HCT116 (cell line): Measurements from ENCODE around the gene TMEM132C. TPM values are rescaled to one million over a fixed set of nuclear protein-coding genes. Genes with fewer than 3 reads are reported as not detected.

Experiments
- ATAC-seq: fragments of 200-7000 bp; cut with Tn5 transposase; 2 replicates; pipeline ENCODE4 v1.9.1; 2020; ENCODE audit warnings: mild to moderate bottlenecking, moderate library complexity
- BruUV-seq: library from RNA; stranded (reverse); fragments of 400-500 nt; replicated peaks from 2 replicates; lab custom pipeline; 2021; lab: Mats Ljungman, UMichigan
- CTCF ChIA-PET: fragments of 300-600 bp; sonication (Branson Sonifier 250); formaldehyde crosslinking; loops from one replicate; lab custom pipeline; 2021; ENCODE audit warnings: antibody characterized with exemption; lab: Charles Lee
- POLR2A ChIA-PET: fragments of 300-600, 350-600 bp; sonication (Branson Sonifier 250); formaldehyde crosslinking; loops from one replicate; lab custom pipeline; 2021; ENCODE audit warnings: antibody characterized with exemption; lab: Charles Lee
- RAD21 ChIA-PET, 2 experiments: fragments of 300-600 bp; sonication (Branson Sonifier 250); formaldehyde crosslinking; loops; one replicate each; lab custom pipeline; 2023; ENCODE audit warnings: low total read pairs in 2 of 2; ENCODE audit not compliant: uncharacterized antibody in 2 of 2, unreplicated experiment in 2 of 2, low non-redundant PET in 1 of 2; lab: Charles Lee
- DNase-seq: peaks from one replicate; pipeline ENCODE4 v3.0.0-alpha.2; 2010; ENCODE audit warnings: low read depth, low spot score
- H2AFZ ChIP-seq: fragments of 200-600 bp; shearing (Covaris generic), sonication (generic); 2 replicates; pipeline ENCODE4 v1.6.1; 2017; ENCODE audit warnings: low read depth, mixed run types, mixed read lengths, antibody characterized with exemption, low read length; ENCODE audit not compliant: poor library complexity, severe bottlenecking
- H3K27ac ChIP-seq: 2 replicates; pipeline ENCODE4 v1.5.1; 2012; ENCODE audit warnings: low read depth, low read length
- H3K27me3 ChIP-seq: fragments of 200-600 bp; sonication (generic); 2 replicates; pipeline ENCODE4 v1.6.1; 2016; ENCODE audit warnings: mixed run types, low read length, mixed read lengths; ENCODE audit not compliant: insufficient read depth
- H3K36me3 ChIP-seq, 2 experiments: fragments of 200-500 bp in 1 of 2; fragments of 200-600 bp in 1 of 2; sonication (Bioruptor generic) in 1 of 2; sonication (generic) in 1 of 2; 2 replicates each; pipeline versions ENCODE4 v1.5.1 to v1.6.1; 2014 to 2016; ENCODE audit warnings: low read length in 2 of 2, inconsistent platforms in 1 of 2, mixed read lengths in 1 of 2, mixed run types in 1 of 2; ENCODE audit not compliant: insufficient read depth in 2 of 2, control insufficient read depth in 1 of 2
- H3K4me1 ChIP-seq, 2 experiments: fragments of 200-600 bp in 1 of 2; sonication (generic) in 1 of 2; 2 replicates each; pipeline versions ENCODE4 v1.5.1 to v1.6.1; 2012 to 2017; ENCODE audit warnings: low read length in 2 of 2, inconsistent platforms in 1 of 2, mild to moderate bottlenecking in 1 of 2, mixed read lengths in 1 of 2, mixed run types in 1 of 2, moderate library complexity in 1 of 2; ENCODE audit not compliant: insufficient read depth in 2 of 2, control insufficient read depth in 1 of 2
- H3K4me2 ChIP-seq: fragments of 200-600 bp; sonication (generic); 2 replicates; pipeline ENCODE4 v1.6.1; 2017; ENCODE audit warnings: mixed run types, low read length, mixed read lengths
- H3K4me3 ChIP-seq, 2 experiments: fragments of 200-600 bp in 1 of 2; sonication (generic) in 1 of 2; replicated peaks in 1 of 2; 2 replicates each; pipeline ENCODE4 v1.5.1; 2011 to 2016; ENCODE audit warnings: low read length in 2 of 2, control low read depth in 1 of 2, low read depth in 1 of 2, mild to moderate bottlenecking in 1 of 2, mixed read lengths in 1 of 2, mixed run types in 1 of 2
- H3K79me2 ChIP-seq: fragments of 200-600 bp; sonication (generic); 2 replicates; pipeline ENCODE4 v1.6.1; 2017; ENCODE audit warnings: mild to moderate bottlenecking, mixed run types, low read length, moderate library complexity, mixed read lengths; ENCODE audit not compliant: insufficient read depth
- H3K9ac ChIP-seq: fragments of 200-600 bp; sonication (generic); 2 replicates; pipeline ENCODE4 v1.6.1; 2016; ENCODE audit warnings: low read length, mixed read lengths
- H3K9me2 ChIP-seq: fragments of 200-600 bp; sonication (generic), shearing (Covaris generic); 2 replicates; pipeline ENCODE4 v1.6.1; 2017; ENCODE audit warnings: mixed run types, mild to moderate bottlenecking, moderate library complexity; ENCODE audit not compliant: insufficient read depth
- H3K9me3 ChIP-seq, 2 experiments: fragments of 200-500 bp in 1 of 2; fragments of 200-600 bp in 1 of 2; sonication (Bioruptor generic) in 1 of 2; sonication (generic) in 1 of 2; 2 replicates each; pipeline ENCODE4 v1.6.1; 2014 to 2017; ENCODE audit warnings: low read length in 2 of 2, mixed read lengths in 2 of 2, inconsistent platforms in 1 of 2, low read depth in 1 of 2, mild to moderate bottlenecking in 1 of 2, mixed run types in 1 of 2, moderate library complexity in 1 of 2; ENCODE audit not compliant: control insufficient read depth in 1 of 2, insufficient read depth in 1 of 2
- H4K20me1 ChIP-seq: fragments of 200-600 bp; sonication (generic), shearing (Covaris generic); 2 replicates; pipeline ENCODE4 v1.6.1; 2017; ENCODE audit warnings: mixed run types, mild to moderate bottlenecking, moderate library complexity; ENCODE audit not compliant: insufficient read depth
- EZH2phosphoT487 ChIP-seq: fragments of 200-600 bp; IDR thresholded peaks from 2 replicates; pipeline ENCODE4 v1.6.1; 2018; ENCODE audit warnings: antibody characterized with exemption, borderline replicate concordance
- JUND ChIP-seq: IDR thresholded peaks from 2 replicates; pipeline ENCODE4 v1.6.1; 2012
- POLR2A ChIP-seq: IDR thresholded peaks from 2 replicates; pipeline ENCODE4 v1.7.0; 2011; ENCODE audit warnings: borderline replicate concordance; ENCODE audit not compliant: insufficient read depth, insufficient read length; ENCODE audit errors: extremely low read depth
- SP1 ChIP-seq: IDR thresholded peaks from 2 replicates; pipeline ENCODE4 v1.6.1; 2012; ENCODE audit warnings: low read depth
- intact Hi-C: fragments of 100-400 bp; cut with micrococcal nuclease; formaldehyde crosslinking; loops from 2 replicates; pipeline ENCODE4 v1.10.0; 2022
- total RNA-seq: library from RNA; stranded (reverse); gene quantifications from one replicate; pipeline ENCODE4 v1.2.1, GENCODE V29; 2021; ENCODE audit not compliant: unreplicated experiment
- TF ChIP-seq, protein P1 (sequence below): IDR thresholded peaks from 2 replicates; pipeline ENCODE4 v1.6.1; 2012
- TF ChIP-seq, protein P2 (sequence below), 3 experiments: fragments of 200-600 bp in 1 of 3; sonication (generic) in 1 of 3; IDR thresholded peaks in 2 of 3; conservative IDR thresholded peaks in 1 of 3; 2 replicates each; pipeline ENCODE4 v1.5.1; 2012 to 2017; ENCODE audit warnings: low read depth in 2 of 3, low read length in 2 of 3, antibody characterized with exemption in 1 of 3, borderline replicate concordance in 1 of 3, control low read depth in 1 of 3, mild to moderate bottlenecking in 1 of 3, mixed read lengths in 1 of 3, mixed run types in 1 of 3, moderate library complexity in 1 of 3; ENCODE audit not compliant: insufficient read depth in 1 of 3

TMEM132C gene
- total RNA-seq, 1 experiment from 2014 or later = not detected

DNA sequence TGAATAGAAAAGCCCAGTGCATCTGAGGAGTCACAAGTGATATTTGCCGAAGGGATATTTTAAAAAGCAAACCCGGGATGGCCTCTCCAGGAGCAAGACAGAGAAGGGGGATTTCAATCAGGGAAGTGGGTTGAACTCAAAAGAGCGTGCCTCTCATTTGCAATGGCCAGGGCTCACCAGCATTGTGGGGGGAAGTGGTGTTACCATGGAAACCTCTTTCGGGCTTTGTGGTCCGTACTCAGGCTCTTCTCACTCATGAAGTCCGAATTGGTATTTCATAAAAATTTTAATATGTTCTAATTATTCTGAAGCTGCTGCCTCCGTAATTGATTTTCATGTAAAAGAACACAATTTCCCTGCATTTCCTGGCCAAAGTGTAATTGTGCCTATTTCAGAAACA, 476.9 kb downstream of the TMEM132C start:
- DNase-seq (no peak), ATAC-seq (no peak)
- no peak overlapping the region for H2AFZ ChIP-seq
- BruUV-seq = no TSS peak
- H3K4me2 ChIP-seq = no peak overlapping the region
- no peaks in the 10 kb centered on the region for H3K79me2 ChIP-seq
- H3K4me1 ChIP-seq = no peaks in the 10 kb centered on the region
- CTCF ChIA-PET = no interaction called here
- peaks cover 8% of the 10 kb centered on the region; the same call in 1 of the 2 replicates for H3K27me3 ChIP-seq
- H3K9ac ChIP-seq = no peak overlapping the region
- no peaks in the 10 kb centered on the region for H3K36me3 ChIP-seq
- H3K4me3 ChIP-seq = no peak overlapping the region
- TF ChIP-seq POLR2A (no peak), JUND (no peak), SP1 (no peak)
- TF ChIP-seq, protein P1, sequence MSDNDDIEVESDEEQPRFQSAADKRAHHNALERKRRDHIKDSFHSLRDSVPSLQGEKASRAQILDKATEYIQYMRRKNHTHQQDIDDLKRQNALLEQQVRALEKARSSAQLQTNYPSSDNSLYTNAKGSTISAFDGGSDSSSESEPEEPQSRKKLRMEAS = no peak
- TF ChIP-seq, protein P2, sequence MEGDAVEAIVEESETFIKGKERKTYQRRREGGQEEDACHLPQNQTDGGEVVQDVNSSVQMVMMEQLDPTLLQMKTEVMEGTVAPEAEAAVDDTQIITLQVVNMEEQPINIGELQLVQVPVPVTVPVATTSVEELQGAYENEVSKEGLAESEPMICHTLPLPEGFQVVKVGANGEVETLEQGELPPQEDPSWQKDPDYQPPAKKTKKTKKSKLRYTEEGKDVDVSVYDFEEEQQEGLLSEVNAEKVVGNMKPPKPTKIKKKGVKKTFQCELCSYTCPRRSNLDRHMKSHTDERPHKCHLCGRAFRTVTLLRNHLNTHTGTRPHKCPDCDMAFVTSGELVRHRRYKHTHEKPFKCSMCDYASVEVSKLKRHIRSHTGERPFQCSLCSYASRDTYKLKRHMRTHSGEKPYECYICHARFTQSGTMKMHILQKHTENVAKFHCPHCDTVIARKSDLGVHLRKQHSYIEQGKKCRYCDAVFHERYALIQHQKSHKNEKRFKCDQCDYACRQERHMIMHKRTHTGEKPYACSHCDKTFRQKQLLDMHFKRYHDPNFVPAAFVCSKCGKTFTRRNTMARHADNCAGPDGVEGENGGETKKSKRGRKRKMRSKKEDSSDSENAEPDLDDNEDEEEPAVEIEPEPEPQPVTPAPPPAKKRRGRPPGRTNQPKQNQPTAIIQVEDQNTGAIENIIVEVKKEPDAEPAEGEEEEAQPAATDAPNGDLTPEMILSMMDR (IDR thresholded peaks at IDR 0.05 in 2 of 3, conservative IDR thresholded peaks at IDR 0.05 in 1 of 3; ENCODE audit: borderline replicate concordance in 1 of 3, insufficient read depth in 1 of 3, low read depth in 2 of 3, low read length in 2 of 3) = no peak
- no peaks in the 10 kb centered on the region for H3K9me2 ChIP-seq
- H4K20me1 ChIP-seq = no peaks in the 10 kb centered on the region
- RAD21 ChIA-PET = no interaction called here
- H3K27ac ChIP-seq = no peak overlapping the region
- no peaks in the 10 kb centered on the region for H3K9me3 ChIP-seq
- POLR2A ChIA-PET = no interaction called here
- intact Hi-C loops = no loop called here

DNA sequence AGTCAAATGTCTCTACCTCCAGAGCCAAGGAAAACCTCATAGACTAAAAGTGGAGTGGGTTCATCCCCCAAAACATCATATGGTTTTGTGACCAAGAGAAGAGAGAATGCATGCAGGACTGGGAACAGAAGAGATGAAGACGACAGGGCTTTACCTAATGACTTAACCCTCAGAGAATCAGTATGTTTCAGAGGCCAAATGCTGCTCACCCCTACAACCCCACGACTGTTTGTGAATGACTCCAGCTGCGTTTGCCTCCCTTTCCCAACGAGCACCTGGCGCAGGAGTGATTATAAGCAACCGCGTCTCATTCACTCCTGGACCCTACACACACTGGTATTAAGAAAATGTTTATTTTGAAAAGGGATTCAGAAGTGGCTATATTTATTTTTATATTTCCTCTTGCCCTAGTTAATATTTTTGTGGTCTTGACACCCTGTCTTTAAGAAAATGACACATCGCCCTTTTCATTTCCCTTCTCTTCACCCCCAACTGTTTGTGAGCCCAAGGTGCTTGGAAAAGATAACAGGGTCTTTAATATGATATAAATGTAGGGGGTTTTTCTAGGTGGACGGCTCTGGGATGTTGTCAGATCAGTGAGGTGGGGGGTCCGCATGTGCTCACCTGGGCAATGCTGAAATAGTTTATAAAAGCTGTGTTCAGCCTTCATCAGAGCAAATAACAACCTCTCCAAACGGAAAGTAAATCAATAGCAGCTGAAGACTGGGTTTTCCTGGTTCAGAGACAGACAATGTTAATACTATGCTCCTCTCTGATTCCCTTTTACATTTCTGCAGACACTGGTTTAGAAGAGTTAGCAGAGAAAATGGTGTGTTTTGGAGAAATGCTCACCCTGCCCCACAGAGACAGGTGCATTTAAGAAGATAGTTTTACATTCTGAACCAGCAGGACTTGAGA, 479.1 kb downstream of the TMEM132C start:
- H3K36me3 ChIP-seq = no peaks in the 10 kb centered on the region
- no peaks in the 10 kb centered on the region for H3K79me2 ChIP-seq
- POLR2A ChIA-PET = no interaction called here
- no peak for TF ChIP-seq EZH2phosphoT487
- TF ChIP-seq, all 23 proteins: peak for 0
- no peak for DNase-seq
- peaks cover 11% of the 10 kb centered on the region for H3K27me3 ChIP-seq
- H2AFZ ChIP-seq = no peak overlapping the region
- H3K9ac ChIP-seq = no peak overlapping the region
- no peak overlapping the region for H3K27ac ChIP-seq
- no peaks in the 10 kb centered on the region for H3K9me2 ChIP-seq
- no peak for ATAC-seq
- ChIA-PET CTCF (no interaction called here), RAD21 (no interaction called here)
- no peak overlapping the region for H3K4me2 ChIP-seq
- intact Hi-C loops = no loop called here
- no peaks in the 10 kb centered on the region for H4K20me1 ChIP-seq
- no peaks in the 10 kb centered on the region for H3K9me3 ChIP-seq
- H3K4me3 ChIP-seq = no peak overlapping the region
- no peaks in the 10 kb centered on the region for H3K4me1 ChIP-seq
- no TSS peak for BruUV-seq
